ENCODE data around the gene CSNK1G2.

DNA sequence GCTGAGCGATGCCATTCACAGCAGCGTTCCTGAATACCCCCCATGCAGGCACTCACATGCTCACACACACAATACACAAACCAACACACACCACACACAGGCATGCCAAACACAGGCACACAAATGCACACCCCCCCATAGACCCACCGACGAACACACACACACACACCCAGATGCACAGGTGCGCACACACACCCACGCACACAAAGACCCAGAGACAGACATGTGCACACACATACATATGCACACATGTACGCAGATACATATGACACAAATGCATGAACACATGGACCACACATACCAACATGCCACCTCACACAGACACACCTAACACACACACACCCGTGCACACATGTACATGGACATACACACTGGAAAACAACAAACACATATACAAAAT lies 7.0 kb upstream of the CSNK1G2 start:
- no peak for TF ChIP-seq CTCF (IDR thresholded peaks at IDR 0.05)
- no peak for TF ChIP-seq ZFX (IDR thresholded peaks at IDR 0.05; ENCODE audit: borderline replicate concordance)
